Measurements from ENCODE around the gene SUCLG2.
"Not testable (repeated sequence)": the region's sequence is repeated elsewhere in the genome, so short reads cannot be mapped to it uniquely, and the experiment has no call there.

Gene SUCLG2

GRCh38 chr3:67558426-67558825 lies 96.0 kb downstream of the SUCLG2 start:
- TF ChIP-seq CTCF (IDR thresholded peaks at IDR 0.05; ENCODE audit: control insufficient read depth, insufficient read depth, low read depth, low read length, missing control alignments): no peak
- peak; percentile 5 for DNase-seq (ENCODE audit: low read depth)

GRCh38 chr3:67557848-67558355 lies 96.5 kb downstream of the SUCLG2 start:
- no peak for DNase-seq (ENCODE audit: low read depth)
- H3K4me3 ChIP-seq (ENCODE audit: control insufficient read depth, low read depth, low read length): no peak overlapping the region
- TF ChIP-seq CTCF (IDR thresholded peaks at IDR 0.05; ENCODE audit: control insufficient read depth, insufficient read depth, low read depth, low read length, missing control alignments): no peak

More at GRCh38 chr3:67558426-67558825, 96.0 kb downstream of the SUCLG2 start:
- H3K4me3 ChIP-seq (ENCODE audit: control insufficient read depth, low read depth, low read length): no peak overlapping the region

- TF ChIP-seq CTCF (IDR thresholded peaks at IDR 0.05; ENCODE audit: control insufficient read depth, insufficient read depth, low read depth, low read length, missing control alignments): no peak
- DNase-seq (ENCODE audit: low read depth): no peak
Observed at GRCh38 chr3:67551361-67552016, 102.9 kb downstream of the SUCLG2 start.

GRCh38 chr3:67550541-67550940 lies 103.9 kb downstream of the SUCLG2 start:
- DNase-seq (ENCODE audit: low read depth): no peak
- TF ChIP-seq CTCF (IDR thresholded peaks at IDR 0.05; ENCODE audit: control insufficient read depth, insufficient read depth, low read depth, low read length, missing control alignments): no peak
- H3K4me3 ChIP-seq (ENCODE audit: control insufficient read depth, low read depth, low read length): no peak overlapping the region

More at GRCh38 chr3:67551361-67552016, 102.9 kb downstream of the SUCLG2 start:
- no peak overlapping the region for H3K4me3 ChIP-seq (ENCODE audit: control insufficient read depth, low read depth, low read length)

- not testable (repeated sequence) for H3K4me3 ChIP-seq (ENCODE audit: control insufficient read depth, low read depth, low read length); DNase-seq (ENCODE audit: low read depth)
Observed at GRCh38 chr3:67542502-67543250, 111.7 kb downstream of the SUCLG2 start.

GRCh38 chr3:67540198-67540894 lies 114.1 kb downstream of the SUCLG2 start:
- DNase-seq (ENCODE audit: low read depth): no peak
- H3K4me3 ChIP-seq (ENCODE audit: control insufficient read depth, low read depth, low read length): no peak overlapping the region
- TF ChIP-seq CTCF (IDR thresholded peaks at IDR 0.05; ENCODE audit: control insufficient read depth, insufficient read depth, low read depth, low read length, missing control alignments): no peak

GRCh38 chr3:67537203-67537602 lies 117.2 kb downstream of the SUCLG2 start:
- DNase-seq (ENCODE audit: low read depth); H3K4me3 ChIP-seq (ENCODE audit: control insufficient read depth, low read depth, low read length): not testable (repeated sequence)
